ENCODE measurements around the gene LYPD1. TPM values are rescaled to one million over a fixed set of nuclear protein-coding genes. Genes with fewer than 3 reads are reported as not detected.
A peak's percentile ranks its signal among the peaks of the same experiment; 100 is the strongest.

LYPD1 gene
- total RNA-seq, 1 experiment from 2014 or later: 31.4 TPM

DNA sequence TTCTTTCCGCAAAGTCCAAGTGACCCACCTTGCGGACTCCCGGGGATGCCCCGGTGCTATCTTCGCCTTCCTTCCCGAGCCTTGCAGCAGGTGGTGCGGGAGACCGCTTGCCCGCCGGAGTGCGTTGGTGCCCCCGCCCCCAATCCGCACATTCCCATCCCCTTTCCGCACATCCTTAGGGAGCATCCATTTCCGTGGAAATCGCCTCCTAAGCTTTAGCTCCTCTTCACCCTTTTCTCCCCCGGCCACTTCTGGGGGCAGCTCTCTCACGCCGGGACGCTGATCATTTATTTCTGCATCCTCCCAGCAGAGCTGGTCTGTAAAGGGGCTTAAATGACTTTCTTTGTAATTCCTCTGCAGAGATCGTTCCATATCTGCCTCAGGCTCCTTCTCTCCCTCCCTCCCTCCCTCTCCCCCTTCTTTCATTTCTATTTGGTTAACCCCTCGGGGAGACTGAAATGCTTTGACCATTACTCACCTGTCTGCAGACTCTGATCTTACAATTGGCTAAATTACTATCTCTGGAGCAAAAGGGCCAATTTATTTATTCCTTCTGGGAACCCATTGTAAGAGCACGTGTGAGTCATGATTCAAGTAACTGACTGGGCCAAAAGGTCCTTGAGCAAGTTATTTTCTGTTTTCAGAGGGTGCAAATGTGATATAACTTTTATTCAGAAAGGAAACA is 1.3 kb upstream of the LYPD1 start:
- in situ Hi-C loops (cut with HindIII; ENCODE audit: low pct_unique_long_range_greater_than_20kb, low sequenced_read_pairs): no loop called here

GRCh38 chr2:132670496-132671150 is 618 bp upstream of the LYPD1 start:
- peak; percentile 10 for DNase-seq (ENCODE audit: low read depth, low spot score)
- in situ Hi-C loops (cut with HindIII; ENCODE audit: low pct_unique_long_range_greater_than_20kb, low sequenced_read_pairs): no loop called here

More for the DNA sequence above, 1.3 kb upstream of the LYPD1 start:
- peak; percentile 83 for DNase-seq (ENCODE audit: low read depth, low spot score)

DNA sequence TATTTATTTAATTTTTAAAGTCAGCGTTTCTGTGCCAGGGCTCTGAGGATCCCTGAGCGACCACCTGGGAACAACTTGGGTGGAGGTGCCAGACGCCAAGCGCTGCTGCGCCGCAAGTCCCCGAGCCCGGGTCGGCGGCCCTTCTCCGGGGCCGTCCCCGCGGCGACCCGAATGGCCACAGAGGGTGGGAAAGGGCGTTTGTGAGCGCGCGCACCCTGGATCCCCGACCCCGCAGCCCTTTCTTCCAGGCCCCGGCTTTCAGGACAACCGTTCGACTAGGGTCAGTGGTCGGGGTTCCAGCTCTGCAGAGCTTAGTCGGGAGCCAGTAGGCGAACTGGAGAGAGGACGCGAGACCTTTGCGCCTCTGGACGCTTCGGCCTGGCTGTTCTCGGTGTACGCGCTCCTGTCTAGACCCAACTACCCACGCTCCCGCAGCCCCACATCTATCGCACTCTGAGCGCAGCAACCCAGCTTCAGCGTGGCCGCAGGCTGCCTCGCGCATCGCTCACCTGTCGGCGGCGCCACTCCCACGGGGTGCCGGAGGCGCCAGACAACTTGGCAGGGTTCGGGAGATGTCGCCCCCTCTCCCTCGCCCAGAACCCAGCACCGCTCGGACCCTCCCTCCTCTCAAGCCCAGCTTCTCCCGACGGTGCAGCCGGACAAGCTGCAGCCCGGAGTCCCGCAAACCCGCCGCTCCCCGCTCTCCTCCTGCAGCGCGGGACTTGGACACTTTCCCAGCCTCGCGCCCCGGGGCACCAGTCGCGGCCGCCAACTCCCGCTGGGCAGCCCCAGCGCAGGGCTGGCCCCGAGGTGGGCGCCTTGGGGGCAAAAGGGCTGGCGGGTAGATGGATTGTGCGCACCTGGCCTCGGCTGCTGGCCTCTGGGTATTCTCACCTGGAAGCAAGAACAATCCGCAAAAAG is 758 bp downstream of the LYPD1 start:
- no peak for DNase-seq (ENCODE audit: low read depth, low spot score)
- in situ Hi-C loops (cut with HindIII; ENCODE audit: low pct_unique_long_range_greater_than_20kb, low sequenced_read_pairs): no loop called here

- in situ Hi-C loops (cut with HindIII; ENCODE audit: low pct_unique_long_range_greater_than_20kb, low sequenced_read_pairs): no loop called here
- DNase-seq (ENCODE audit: low read depth, low spot score): no peak
These were observed 1.7 kb downstream of the LYPD1 start for GRCh38 chr2:132668189-132668823.

GRCh38 chr2:132667706-132668105 is 2.3 kb downstream of the LYPD1 start:
- in situ Hi-C loops (cut with HindIII; ENCODE audit: low pct_unique_long_range_greater_than_20kb, low sequenced_read_pairs): no loop called here
- DNase-seq (ENCODE audit: low read depth, low spot score): no peak

GRCh38 chr2:132665401-132666140 is 4.4 kb downstream of the LYPD1 start:
- DNase-seq (ENCODE audit: low read depth, low spot score): no peak

GRCh38 chr2:132664096-132664495 is 5.9 kb downstream of the LYPD1 start:
- in situ Hi-C loops (cut with HindIII; ENCODE audit: low pct_unique_long_range_greater_than_20kb, low sequenced_read_pairs): no loop called here
- no peak for DNase-seq (ENCODE audit: low read depth, low spot score)

More at GRCh38 chr2:132665401-132666140, 4.4 kb downstream of the LYPD1 start:
- in situ Hi-C loops (cut with HindIII; ENCODE audit: low pct_unique_long_range_greater_than_20kb, low sequenced_read_pairs): no loop called here

- no peak for DNase-seq (ENCODE audit: low read depth, low spot score)
- in situ Hi-C loops (cut with HindIII; ENCODE audit: low pct_unique_long_range_greater_than_20kb, low sequenced_read_pairs): no loop called here
These were observed 7.3 kb downstream of the LYPD1 start for GRCh38 chr2:132662732-132663131.

DNA sequence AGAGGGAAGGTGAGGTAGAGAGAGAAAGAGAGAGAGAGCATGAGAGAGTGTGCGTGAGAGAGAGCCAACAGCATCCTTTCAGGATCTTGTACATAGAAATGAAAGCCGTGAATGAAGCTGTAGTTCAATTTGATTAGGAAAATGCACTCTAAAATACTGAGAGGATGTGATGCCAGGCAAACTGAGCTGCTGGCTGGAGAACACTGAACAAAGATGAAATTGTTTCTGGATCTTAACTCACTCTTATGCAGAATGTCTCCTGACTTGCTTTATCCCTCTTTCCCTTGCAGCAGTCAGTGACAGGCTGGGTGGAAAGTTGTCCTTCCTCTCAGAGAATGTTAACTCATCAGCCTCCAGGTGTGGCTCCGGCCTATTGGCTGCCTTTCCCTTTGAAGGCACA is 10.7 kb downstream of the LYPD1 start:
- peak; percentile 30 for DNase-seq (ENCODE audit: low read depth, low spot score)
- in situ Hi-C loops (cut with HindIII; ENCODE audit: low pct_unique_long_range_greater_than_20kb, low sequenced_read_pairs): no loop called here

GRCh38 chr2:132656266-132656975 is 13.6 kb downstream of the LYPD1 start:
- in situ Hi-C loops (cut with HindIII; ENCODE audit: low pct_unique_long_range_greater_than_20kb, low sequenced_read_pairs): no loop called here
- DNase-seq (ENCODE audit: low read depth, low spot score): no peak

DNA sequence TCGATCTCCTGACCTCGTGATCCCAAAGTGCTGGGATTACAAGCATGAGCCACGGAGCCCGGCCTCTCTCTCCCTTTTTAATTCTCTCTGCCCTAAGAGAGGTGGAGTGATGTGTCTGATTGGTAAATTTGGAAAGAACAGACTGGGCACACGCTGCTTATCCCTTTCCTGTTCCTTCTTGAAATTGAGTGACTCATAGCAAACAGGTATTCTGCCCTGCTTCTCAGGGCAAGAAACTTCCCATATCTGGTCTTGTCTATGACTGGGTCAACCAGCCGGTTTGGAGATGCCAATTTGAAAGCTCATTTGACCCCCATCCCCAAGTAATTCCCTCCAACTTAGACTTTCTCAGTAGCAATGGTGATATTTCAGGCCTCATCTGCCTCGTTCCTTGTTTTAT is 15.0 kb downstream of the LYPD1 start:
- no peak for DNase-seq (ENCODE audit: low read depth, low spot score)
- in situ Hi-C loops (cut with HindIII; ENCODE audit: low pct_unique_long_range_greater_than_20kb, low sequenced_read_pairs): no loop called here

GRCh38 chr2:132654335-132654734 is 15.7 kb downstream of the LYPD1 start:
- no peak for DNase-seq (ENCODE audit: low read depth, low spot score)
- in situ Hi-C loops (cut with HindIII; ENCODE audit: low pct_unique_long_range_greater_than_20kb, low sequenced_read_pairs): no loop called here

GRCh38 chr2:132652474-132652873 is 17.5 kb downstream of the LYPD1 start:
- no peak for DNase-seq (ENCODE audit: low read depth, low spot score)
- in situ Hi-C loops (cut with HindIII; ENCODE audit: low pct_unique_long_range_greater_than_20kb, low sequenced_read_pairs): no loop called here

DNA sequence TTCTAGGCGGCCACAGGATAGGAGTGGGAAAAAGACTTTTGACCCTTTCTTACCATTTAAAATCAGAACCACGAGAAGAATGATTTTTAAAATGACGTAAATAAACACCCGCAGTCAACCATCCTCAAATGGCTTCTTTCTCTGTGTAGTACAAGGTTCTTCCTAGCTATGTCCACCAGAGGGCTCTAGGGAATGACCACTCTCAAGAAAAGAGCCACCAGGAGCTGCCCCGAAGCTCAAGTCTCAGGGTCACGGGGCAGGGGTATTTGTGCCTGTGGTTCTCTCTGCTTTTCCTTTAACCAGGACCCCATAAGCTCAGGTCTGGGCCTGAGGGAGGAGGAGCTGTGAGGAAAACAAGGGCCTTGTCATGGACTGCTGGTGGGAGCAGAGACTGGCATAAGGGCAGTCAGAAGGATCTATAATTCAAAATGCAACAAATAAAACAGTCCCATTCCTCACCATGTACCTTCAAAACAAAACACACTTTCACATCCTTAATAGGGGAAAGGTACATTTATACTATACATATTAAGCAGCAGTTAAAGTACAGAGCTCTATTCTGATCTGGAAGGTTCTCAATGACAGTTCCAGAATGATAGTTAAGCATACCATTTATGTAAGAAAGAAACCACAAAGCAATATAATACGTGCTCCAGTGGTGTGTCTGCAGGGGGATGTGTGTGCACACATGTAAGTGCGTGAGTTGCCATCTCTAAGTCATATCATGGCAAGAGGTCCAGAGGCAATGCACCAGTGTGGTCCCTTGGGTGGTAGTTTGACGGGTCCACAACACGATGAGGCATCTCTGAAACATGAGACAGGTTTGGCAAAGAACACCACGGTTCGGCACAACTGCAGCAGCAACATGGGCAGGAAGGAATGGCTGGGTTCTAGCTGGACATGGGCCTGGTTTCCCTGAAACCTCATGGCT is 18.6 kb downstream of the LYPD1 start:
- peak; percentile 84 for DNase-seq (ENCODE audit: low read depth, low spot score)
- in situ Hi-C loops (cut with HindIII; ENCODE audit: low pct_unique_long_range_greater_than_20kb, low sequenced_read_pairs): no loop called here

- no peak for DNase-seq (ENCODE audit: low read depth, low spot score)
- in situ Hi-C loops (cut with HindIII; ENCODE audit: low pct_unique_long_range_greater_than_20kb, low sequenced_read_pairs): no loop called here
These were observed 23.4 kb downstream of the LYPD1 start for GRCh38 chr2:132646540-132647108.

Data from SK-MEL-5 (cell line).